Mammary epithelial cell (primary cell): ENCODE data around the gene STK33.

Source experiments
- EZH2 ChIP-seq: IDR thresholded peaks from 2 replicates; pipeline ENCODE4 v1.6.1; 2012; ENCODE audit warnings: low read length, inconsistent platforms, borderline replicate concordance
- TF ChIP-seq, protein P1 (sequence below), 2 donors: IDR thresholded peaks in 1 of 2; conservative IDR thresholded peaks in 1 of 2; 2 replicates each; pipeline ENCODE4 v1.5.1; 2011 to 2012; ENCODE audit warnings: inconsistent platforms in 2 of 2, low read length in 2 of 2, mild to moderate bottlenecking in 2 of 2, control low read depth in 1 of 2, low read depth in 1 of 2; ENCODE audit not compliant: insufficient read depth in 1 of 2; ENCODE audit errors: extremely low read depth in 1 of 2

DNA sequence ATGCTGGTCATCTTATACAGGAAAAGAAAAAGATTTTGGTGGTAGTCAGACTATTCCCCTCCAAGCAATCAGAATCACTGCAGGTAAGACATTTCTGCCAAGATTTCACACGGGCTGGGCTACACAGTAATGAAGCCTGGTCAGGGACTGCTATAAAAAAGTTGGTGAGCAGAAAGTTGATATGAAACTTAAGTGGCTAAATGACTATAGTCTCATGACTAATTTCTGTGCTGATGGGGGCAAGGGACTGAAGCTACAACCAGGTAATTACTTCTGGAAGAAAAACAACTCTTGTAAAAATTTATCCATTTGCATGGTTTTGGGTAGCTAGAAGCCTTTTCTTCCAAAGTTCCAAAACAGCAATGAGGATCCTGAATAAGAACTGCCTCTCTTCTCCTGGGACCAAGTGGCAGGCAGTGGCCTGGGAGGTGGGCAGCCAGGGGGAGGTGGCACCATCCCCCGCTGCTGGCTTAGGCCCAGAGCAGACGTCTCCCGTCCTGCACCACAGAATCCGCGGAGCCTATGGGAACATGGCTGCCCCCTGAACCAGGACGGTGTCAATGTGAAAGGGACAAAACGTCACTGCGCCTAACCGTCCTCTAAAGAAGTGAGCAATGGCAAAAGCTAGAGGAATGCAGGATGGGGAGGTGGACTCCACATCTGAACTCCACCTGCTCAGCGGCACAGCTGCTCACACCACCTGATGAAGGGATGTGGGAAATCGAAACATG is 207.7 kb downstream of the STK33 start:
- TF ChIP-seq, protein P1, sequence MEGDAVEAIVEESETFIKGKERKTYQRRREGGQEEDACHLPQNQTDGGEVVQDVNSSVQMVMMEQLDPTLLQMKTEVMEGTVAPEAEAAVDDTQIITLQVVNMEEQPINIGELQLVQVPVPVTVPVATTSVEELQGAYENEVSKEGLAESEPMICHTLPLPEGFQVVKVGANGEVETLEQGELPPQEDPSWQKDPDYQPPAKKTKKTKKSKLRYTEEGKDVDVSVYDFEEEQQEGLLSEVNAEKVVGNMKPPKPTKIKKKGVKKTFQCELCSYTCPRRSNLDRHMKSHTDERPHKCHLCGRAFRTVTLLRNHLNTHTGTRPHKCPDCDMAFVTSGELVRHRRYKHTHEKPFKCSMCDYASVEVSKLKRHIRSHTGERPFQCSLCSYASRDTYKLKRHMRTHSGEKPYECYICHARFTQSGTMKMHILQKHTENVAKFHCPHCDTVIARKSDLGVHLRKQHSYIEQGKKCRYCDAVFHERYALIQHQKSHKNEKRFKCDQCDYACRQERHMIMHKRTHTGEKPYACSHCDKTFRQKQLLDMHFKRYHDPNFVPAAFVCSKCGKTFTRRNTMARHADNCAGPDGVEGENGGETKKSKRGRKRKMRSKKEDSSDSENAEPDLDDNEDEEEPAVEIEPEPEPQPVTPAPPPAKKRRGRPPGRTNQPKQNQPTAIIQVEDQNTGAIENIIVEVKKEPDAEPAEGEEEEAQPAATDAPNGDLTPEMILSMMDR (conservative IDR thresholded peaks at IDR 0.05 in 1 of 2, IDR thresholded peaks at IDR 0.05 in 1 of 2; ENCODE audit: extremely low read depth in 1 of 2, insufficient read depth in 1 of 2, low read depth in 1 of 2, low read length in 2 of 2), result no peak
- TF ChIP-seq EZH2, result no peak
